HG03575 (cell line): ENCODE data around the gene C11orf24.

Experiments used
- ATAC-seq: cut with Tn5 transposase; IDR thresholded peaks from one replicate; pipeline ENCODE4 v1.9.1; 2021; ENCODE audit not compliant: unreplicated experiment, insufficient number of reproducible peaks, low FRiP score; ENCODE audit errors: extremely low read depth

The C11orf24 gene

DNA sequence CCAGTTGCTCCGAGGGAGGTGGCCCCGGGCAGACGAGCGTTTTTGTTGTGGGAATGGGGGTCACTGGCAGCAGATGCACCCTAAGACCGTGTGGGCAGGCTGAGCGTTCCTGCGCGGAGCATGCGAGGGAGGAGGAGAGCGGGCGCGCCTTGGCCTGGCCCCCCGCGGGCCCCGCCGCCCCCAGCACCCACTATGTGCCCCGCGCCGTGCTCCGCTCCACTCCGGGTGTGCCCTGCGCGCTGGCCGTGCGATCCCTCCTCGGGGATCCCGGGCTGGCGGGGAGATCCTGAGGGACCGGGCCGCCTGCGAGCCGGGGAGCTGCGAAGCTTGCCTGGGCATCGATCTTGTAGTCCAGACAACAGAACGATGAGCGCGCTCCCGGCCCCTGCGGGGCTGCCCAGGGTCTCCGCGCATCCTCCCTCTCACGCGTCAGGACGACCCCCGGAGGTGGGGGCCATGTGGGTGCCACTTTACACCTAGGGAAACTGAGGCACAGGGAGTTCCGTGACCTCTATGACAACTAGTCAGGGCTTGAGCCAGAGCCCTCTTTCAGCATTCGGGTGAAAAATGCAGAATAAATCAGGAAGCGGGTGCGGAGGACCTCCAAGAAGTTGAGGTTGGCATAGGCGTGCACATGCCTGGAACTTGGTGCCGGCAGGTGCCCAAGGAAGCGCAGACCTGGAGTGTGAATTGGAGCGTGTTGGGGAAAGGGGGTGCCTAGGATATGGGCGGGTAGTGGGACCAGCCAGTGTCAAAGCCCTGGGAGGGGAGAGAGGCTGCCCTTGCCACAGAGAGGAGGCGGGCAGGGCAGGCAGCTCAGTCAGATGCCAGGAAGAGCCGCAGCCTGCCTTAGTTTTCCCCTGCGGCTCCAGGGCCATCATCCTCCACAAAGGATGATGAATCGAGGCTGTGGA is 57.3 kb downstream of the C11orf24 start:
- ATAC-seq = no peak

DNA sequence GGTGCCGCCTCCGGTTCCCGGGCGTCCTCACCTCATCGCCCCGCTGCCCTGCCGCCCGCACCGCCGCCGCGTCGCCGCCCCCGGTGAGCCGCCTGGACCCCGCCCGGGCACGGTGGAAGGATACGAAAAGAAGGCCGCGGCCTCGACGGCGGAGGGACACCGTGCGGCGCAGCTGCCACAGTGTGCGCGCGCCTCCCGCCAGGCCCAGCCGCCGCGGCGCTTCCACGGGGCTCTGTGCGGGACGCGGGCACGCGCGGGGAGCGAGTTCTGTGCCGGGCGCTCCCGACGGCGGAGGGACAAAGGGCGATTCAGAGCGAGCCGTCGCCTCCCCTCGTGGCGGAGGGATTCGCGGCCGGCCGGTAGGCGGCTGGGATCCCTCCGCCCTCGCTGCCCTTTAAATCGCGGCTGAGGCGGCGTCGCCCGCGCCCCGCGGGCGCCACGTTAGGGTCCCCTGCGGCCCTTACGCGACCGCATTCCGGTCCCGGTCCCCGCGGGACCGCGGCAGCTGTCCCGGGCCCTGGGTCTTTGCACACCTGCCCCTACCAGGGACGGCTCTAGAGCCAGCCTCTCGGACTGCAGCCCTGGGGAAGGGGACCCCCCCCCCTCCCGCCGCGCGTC is 58.1 kb downstream of the C11orf24 start:
- ATAC-seq = no peak

DNA sequence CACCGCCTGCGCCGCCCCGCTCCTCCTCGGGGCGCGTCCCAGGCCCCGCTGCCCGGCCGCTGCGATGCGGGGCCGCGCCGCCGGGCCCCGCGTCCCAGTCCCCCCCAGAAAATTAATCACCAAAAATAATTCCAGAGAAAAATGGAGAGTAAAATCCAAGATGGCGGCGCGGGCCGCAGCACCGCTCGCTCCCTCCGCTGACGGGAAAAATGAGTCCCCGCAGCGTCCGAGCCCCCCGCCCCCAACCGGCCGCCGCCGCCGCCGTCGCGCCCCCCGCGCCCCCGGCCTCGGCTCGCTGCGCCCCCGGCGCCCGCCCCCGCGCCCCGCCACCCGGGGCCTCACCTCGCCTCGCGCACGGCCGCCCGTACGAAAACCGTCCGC is 58.6 kb downstream of the C11orf24 start, which contains the start of gene KMT5B:
Gene KMT5B (minus strand): TSS at position 162 of the 381 bp plus-strand sequence. CDS start 23,220 bp downstream, outside the sequence.
- ATAC-seq = no peak

DNA sequence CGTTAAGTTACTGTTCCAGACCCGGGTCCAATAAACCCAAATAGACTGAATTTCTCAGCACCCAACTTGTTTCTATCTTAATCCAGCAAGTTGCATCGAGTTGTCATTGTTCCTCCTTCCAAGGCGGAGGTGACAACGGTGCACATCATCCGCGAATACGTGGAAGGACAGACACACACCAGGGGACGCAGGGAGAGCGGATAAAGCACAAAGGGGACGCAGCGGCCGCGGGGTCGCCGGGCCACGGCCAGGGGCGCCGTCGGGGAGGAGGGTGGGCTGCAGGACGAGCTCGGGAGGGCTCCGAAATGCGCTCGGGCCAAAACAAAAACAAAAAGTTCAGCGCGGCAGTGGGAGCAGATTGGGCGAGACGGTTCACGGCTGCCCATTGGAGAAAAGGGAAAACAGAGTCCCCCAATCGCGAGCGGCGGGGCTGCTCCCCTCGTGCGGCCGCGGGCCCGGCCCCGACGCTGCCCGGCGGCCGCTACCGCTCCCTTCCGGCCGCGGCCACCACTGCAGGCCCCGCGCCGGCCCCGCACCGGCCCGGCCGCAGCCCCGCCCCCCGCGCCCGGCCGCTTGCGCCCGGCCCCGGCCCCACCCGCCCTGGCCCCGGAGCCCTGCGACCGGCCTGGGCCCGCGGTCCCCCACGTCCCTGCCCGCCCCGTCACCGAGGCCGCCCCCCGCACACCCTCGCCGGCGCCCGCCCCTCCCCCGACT is 59.2 kb downstream of the C11orf24 start:
- no peak for ATAC-seq

DNA sequence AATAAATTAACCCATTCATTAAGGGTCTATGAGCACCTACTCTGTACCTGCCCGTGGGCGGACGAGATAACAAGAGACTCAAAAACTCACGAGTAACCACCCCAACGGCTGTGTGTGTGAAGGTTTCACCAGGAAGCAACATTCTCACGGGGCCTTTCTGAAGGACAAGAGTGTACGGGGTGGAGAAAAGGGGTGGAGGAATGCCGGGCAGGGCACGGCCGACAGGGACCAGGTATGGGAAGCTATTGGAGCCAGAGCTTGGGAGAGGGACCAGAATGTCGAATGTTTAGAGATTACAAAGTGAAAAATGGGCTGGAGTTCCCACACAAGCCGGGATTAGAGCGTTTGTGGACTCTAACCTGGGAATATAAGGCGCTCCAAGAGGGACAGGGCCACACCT is 60.2 kb downstream of the C11orf24 start:
- ATAC-seq = no peak
